KMS-11 (cell line): ENCODE data around the gene ETS2.

Experiments
- H2AFZ ChIP-seq: fragments of 200-600 bp; sonication (generic); 2 replicates; pipeline ENCODE4 v1.6.1; 2016; ENCODE audit warnings: antibody characterized with exemption, mixed run types, low read depth
- H3K27ac ChIP-seq: fragments of 200-600 bp; sonication (generic); 2 replicates; pipeline ENCODE4 v1.6.1; 2016; ENCODE audit warnings: mild to moderate bottlenecking, mixed run types
- H3K27me3 ChIP-seq: fragments of 200-600 bp; sonication (generic); 2 replicates; pipeline ENCODE4 v1.6.1; 2017; ENCODE audit warnings: mild to moderate bottlenecking, low read depth, mixed run types, moderate library complexity; ENCODE audit not compliant: insufficient read depth
- H3K36me3 ChIP-seq: fragments of 200-600 bp; sonication (generic); 2 replicates; pipeline ENCODE4 v1.6.1; 2017; ENCODE audit warnings: mild to moderate bottlenecking, mixed run types; ENCODE audit not compliant: insufficient read depth
- H3K4me1 ChIP-seq: fragments of 200-600 bp; sonication (generic); 2 replicates; pipeline ENCODE4 v1.6.1; 2016; ENCODE audit warnings: mild to moderate bottlenecking, low read depth, mixed run types; ENCODE audit not compliant: poor library complexity, severe bottlenecking
- H3K4me2 ChIP-seq: fragments of 200-600 bp; sonication (generic); 2 replicates; pipeline ENCODE4 v1.7.0; 2016; ENCODE audit warnings: mild to moderate bottlenecking, mixed run types
- H3K4me3 ChIP-seq: fragments of 200-600 bp; sonication (generic); IDR thresholded peaks from 2 replicates; pipeline ENCODE4 v1.6.1; 2017; ENCODE audit warnings: low read depth, low read length, mixed read lengths; ENCODE audit not compliant: insufficient read depth
- H3K79me2 ChIP-seq: fragments of 200-600 bp; sonication (generic); 2 replicates; pipeline ENCODE4 v1.6.1; 2016; ENCODE audit warnings: low read depth, mixed run types; ENCODE audit not compliant: insufficient read depth
- H3K9ac ChIP-seq: fragments of 200-600 bp; sonication (generic); 2 replicates; pipeline ENCODE4 v1.6.1; 2016; ENCODE audit warnings: mild to moderate bottlenecking, mixed run types
- H4K20me1 ChIP-seq: fragments of 200-600 bp; sonication (generic); 2 replicates; pipeline ENCODE4 v1.6.1; 2016; ENCODE audit warnings: mild to moderate bottlenecking, mixed run types; ENCODE audit not compliant: insufficient read depth
- TF ChIP-seq, protein P1 (sequence below): fragments of 200-600 bp; sonication (generic); conservative IDR thresholded peaks from 2 replicates; pipeline ENCODE4 v1.6.1; 2017; ENCODE audit warnings: low read depth, mild to moderate bottlenecking, antibody characterized with exemption, low read length, moderate library complexity, mixed read lengths

ETS2 gene

DNA sequence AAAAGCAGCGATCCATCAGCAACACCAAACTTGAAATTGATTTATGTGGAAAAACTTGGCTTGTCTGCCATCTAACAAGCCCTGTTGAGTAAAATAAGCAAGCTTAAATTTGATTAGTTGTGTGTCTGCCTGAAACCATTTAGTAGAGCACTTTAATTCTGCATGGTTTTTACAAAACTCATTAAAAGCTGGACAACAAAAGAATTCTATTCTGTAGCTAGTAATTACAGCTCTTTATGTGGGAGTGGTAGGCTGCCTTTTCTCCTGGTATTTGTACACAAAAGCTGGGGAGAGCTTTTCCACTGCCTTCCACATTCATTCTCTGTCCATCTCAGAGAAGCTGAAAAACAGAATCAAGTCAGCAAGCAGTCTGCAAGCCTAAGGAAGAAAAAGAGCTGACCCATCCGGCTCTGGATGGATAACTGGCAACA lies 1.7 kb downstream of the ETS2 start:
- no peaks in the 10 kb centered on the region for H4K20me1 ChIP-seq
- no peak overlapping the region for H3K9ac ChIP-seq

DNA sequence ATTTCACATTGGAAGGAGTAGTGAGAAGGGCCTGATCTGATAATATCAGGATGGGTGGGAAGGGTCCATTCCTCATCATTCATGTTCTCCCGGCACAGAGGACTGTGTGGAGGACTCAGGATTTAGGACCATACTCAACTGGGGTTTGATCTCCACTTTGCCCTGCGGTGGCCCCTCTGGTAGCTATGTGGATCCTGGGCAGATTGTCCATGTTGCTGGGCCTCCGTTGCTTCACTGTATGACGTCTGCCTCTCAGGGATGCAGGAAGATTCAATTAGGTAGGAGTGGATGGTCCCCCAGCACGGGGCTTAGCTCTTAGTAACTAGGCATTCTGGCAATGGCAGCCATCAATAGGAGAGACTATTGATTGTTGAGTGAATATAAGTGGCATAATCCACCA lies 2.3 kb downstream of the ETS2 start:
- Histone ChIP-seq H3K79me2 (no peaks in the 10 kb centered on the region), H3K27me3 (no peaks in the 10 kb centered on the region), H3K4me3 (no peak overlapping the region), H3K36me3 (no peaks in the 10 kb centered on the region), H3K4me2 (no peak overlapping the region), H3K9ac (no peak overlapping the region), H3K4me1 (peaks cover 14% of the 10 kb centered on the region), H2AFZ (no peak overlapping the region), H4K20me1 (no peaks in the 10 kb centered on the region), H3K27ac (no peak overlapping the region)
- TF ChIP-seq, protein P1, sequence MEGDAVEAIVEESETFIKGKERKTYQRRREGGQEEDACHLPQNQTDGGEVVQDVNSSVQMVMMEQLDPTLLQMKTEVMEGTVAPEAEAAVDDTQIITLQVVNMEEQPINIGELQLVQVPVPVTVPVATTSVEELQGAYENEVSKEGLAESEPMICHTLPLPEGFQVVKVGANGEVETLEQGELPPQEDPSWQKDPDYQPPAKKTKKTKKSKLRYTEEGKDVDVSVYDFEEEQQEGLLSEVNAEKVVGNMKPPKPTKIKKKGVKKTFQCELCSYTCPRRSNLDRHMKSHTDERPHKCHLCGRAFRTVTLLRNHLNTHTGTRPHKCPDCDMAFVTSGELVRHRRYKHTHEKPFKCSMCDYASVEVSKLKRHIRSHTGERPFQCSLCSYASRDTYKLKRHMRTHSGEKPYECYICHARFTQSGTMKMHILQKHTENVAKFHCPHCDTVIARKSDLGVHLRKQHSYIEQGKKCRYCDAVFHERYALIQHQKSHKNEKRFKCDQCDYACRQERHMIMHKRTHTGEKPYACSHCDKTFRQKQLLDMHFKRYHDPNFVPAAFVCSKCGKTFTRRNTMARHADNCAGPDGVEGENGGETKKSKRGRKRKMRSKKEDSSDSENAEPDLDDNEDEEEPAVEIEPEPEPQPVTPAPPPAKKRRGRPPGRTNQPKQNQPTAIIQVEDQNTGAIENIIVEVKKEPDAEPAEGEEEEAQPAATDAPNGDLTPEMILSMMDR: no peak

More for the DNA sequence above, 1.7 kb downstream of the ETS2 start:
- Histone ChIP-seq H3K27me3 (no peaks in the 10 kb centered on the region), H3K4me3 (no peak overlapping the region), H3K4me2 (no peak overlapping the region), H3K27ac (no peak overlapping the region), H2AFZ (no peak overlapping the region), H3K4me1 (peaks cover 14% of the 10 kb centered on the region), H3K36me3 (no peaks in the 10 kb centered on the region), H3K79me2 (no peaks in the 10 kb centered on the region)
- TF ChIP-seq, protein P1: no peak

DNA sequence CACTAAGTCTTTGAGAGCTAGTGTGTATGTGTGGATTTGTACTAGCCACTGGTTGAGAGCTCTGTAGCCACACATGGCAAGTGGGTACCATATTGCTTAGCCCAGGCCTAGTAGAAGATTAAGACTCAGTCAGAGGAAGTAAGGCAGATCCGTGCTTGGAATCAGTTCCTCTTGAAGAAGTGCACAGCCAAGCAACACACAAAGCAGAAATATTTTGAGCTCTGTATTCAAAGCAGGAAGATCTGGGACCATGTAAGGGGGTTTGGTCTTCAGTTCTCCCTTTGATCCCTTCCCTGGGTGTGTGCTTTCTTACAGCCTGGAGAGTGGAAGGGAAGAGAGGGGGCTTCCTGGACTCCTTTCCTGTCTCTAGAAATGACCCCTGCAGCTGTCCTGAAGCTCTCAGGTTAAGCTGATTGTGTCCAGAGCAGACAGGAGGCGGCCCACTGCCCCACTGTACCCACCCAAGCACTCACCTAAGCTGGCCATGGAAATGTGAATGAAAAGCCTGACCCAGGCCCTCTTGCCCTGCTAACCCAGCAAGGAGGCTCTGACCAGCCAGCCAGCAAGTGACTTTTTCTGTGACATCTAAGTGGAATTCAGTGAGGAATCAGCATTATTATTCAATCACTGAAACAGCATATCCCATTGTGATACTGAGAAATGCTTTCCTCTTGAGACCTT lies 3.6 kb downstream of the ETS2 start:
- Histone ChIP-seq H3K27me3 (no peaks in the 10 kb centered on the region), H3K9ac (no peak overlapping the region), H2AFZ (no peak overlapping the region), H3K79me2 (no peaks in the 10 kb centered on the region), H3K4me1 (peaks cover 11% of the 10 kb centered on the region), H3K36me3 (no peaks in the 10 kb centered on the region), H3K4me3 (no peak overlapping the region), H3K4me2 (no peak overlapping the region), H3K27ac (no peak overlapping the region), H4K20me1 (no peaks in the 10 kb centered on the region)
- TF ChIP-seq, protein P1: no peak

DNA sequence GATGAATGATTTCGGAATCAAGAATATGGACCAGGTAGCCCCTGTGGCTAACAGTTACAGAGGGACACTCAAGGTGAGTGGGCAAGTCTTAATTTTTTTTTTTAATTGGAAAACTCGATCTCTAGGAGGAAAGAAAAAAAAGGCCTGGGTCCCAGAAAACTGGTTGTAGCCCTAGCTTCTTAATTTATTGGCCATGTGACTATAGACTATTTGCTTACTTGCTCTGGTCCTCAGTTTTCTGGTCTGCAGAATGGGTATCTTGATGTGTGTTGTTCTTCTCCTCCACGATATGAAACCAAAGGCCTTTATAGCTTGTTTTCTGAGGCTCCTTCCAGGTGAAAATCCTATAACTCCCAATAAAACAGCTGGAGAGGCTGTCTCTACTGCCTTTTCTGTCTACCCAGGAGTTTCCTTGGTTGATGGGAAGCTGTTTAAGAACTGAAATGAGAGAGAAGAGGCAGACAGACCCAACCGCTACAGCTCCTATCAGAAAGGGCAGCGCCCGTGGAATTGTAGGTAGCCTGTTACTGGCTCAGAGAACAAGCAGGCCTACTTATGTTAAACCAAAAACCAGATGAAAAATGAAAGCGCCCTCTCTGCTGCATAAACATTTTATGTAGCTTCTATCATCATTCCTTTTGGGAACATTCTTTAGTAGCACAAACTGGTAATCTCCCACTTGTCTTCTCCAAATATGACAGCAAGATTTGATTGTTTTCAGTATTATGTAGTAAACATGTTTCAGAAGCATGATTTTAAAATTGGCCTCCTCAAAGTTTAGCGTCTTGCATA lies 4.5 kb downstream of the ETS2 start:
- TF ChIP-seq, protein P1: no peak
- Histone ChIP-seq H3K27me3 (no peaks in the 10 kb centered on the region), H3K27ac (no peak overlapping the region), H3K4me3 (no peak overlapping the region), H3K36me3 (no peaks in the 10 kb centered on the region), H4K20me1 (no peaks in the 10 kb centered on the region), H2AFZ (no peak overlapping the region), H3K79me2 (no peaks in the 10 kb centered on the region), H3K9ac (no peak overlapping the region), H3K4me1 (peaks cover 6% of the 10 kb centered on the region), H3K4me2 (no peak overlapping the region)
